ENCODE measurements around the gene SNTG2. TPM values are rescaled to one million over a fixed set of nuclear protein-coding genes. Genes with fewer than 3 reads are reported as not detected.

SNTG2 gene
- total RNA-seq, 1 experiment from 2014 or later: 20.5 TPM

- no peak for TF ChIP-seq STAT6 (CRISPR knock-in tag; conservative IDR thresholded peaks at IDR 0.05; ENCODE audit: low read depth)
Observed at GRCh38 chr2:1079873-1080799, 129.5 kb downstream of the SNTG2 start (continued).

DNA sequence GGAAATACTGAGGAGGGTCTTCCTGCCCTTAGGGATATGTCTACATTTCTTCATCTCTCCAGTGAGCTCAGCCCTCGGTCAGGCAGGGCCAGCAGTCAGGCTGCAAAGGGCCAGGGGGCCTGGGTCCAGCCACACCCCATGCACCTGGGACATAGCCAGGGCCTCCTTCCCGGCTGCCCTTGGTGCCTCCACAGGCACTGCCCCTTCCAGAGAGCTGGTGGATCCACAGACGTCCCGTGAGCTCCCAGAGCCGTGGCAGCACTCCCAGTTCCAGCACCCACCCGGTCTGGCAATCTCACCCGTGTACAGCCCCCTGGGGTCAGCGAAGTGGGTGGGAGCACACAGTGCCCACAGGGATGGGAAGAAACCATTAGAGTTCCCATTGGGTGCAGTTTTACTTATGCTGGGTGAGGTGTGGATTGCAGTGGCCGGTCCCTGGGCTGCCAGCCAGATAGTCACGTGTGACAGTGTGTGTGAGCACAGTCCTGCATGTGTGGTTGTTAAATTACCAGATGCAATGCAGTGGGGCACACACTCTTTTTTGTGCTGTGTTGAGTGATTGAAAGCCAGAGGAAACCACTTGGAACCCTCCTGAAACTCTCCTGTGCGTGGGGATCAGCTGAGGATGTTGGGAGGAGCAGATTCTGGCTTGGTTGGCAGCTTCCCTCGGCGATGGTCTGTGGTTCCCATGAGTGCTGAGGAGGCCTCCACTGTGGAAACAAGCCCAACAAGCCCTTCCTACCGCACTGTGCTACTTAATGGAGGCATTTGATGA is 131.0 kb downstream of the SNTG2 start:
- Mint-ChIP-seq H3K27ac (no peak overlapping the region), H3K4me3 (no peak overlapping the region), H3K36me3 (peaks cover 18% of the 10 kb centered on the region), H3K27me3 (ENCODE audit: low read depth) (no peaks in the 10 kb centered on the region), H3K9me3 (no peaks in the 10 kb centered on the region), H3K4me1 (peaks cover 4% of the 10 kb centered on the region)
- ChIA-PET POLR2A (no interaction called here), CTCF (interaction anchor here (1.9 kb wide), 1 partner anchor 59 kb away, joined by 4 read pairs; no protein-coding TSS in a partner anchor)
- TF ChIP-seq ZNF219 (CRISPR knock-in tag; IDR thresholded peaks at IDR 0.05; ENCODE audit: borderline replicate concordance) (no peak), JAZF1 (CRISPR knock-in tag; IDR thresholded peaks at IDR 0.05) (no peak), MYBL2 (CRISPR knock-in tag; IDR thresholded peaks at IDR 0.05) (no peak), ETV6 (CRISPR knock-in tag; IDR thresholded peaks at IDR 0.05) (no peak), NFYB (CRISPR knock-in tag; conservative IDR thresholded peaks at IDR 0.05; ENCODE audit: low read depth) (no peak)
- DNase-seq (ENCODE audit: low spot score) (no peak), ATAC-seq (no peak)

GRCh38 chr2:1082456-1083205 is 132.0 kb downstream of the SNTG2 start:
- ChIA-PET POLR2A (interaction anchor here (0.5 kb wide), 1 partner anchor 1127 kb away, joined by 3 read pairs; no protein-coding TSS in a partner anchor), CTCF (interaction anchor here (1.5 to 1.9 kb wide), 2 partner anchors 32 to 58 kb away, joined by 4 read pairs; no protein-coding TSS in a partner anchor)
- ATAC-seq: peak; percentile 61
- Mint-ChIP-seq H3K4me1 (peaks cover 4% of the 10 kb centered on the region), H3K36me3 (peaks cover 18% of the 10 kb centered on the region), H3K9me3 (no peaks in the 10 kb centered on the region), H3K4me3 (no peak overlapping the region), H3K27ac (0 out of 2 replicates have a peak overlapping the region, but pooled peaks have one; percentile 41), H3K27me3 (ENCODE audit: low read depth) (no peaks in the 10 kb centered on the region)
- peak; percentile 49 for DNase-seq (ENCODE audit: low spot score)
- TF ChIP-seq ZNF138 (CRISPR knock-in tag; conservative IDR thresholded peaks at IDR 0.05) (no peak), SOX15 (CRISPR knock-in tag; IDR thresholded peaks at IDR 0.05) (no peak), ETV6 (CRISPR knock-in tag; IDR thresholded peaks at IDR 0.05) (no peak), FOXJ3 (CRISPR knock-in tag; IDR thresholded peaks at IDR 0.05; ENCODE audit: borderline replicate concordance) (no peak), CREB1 (CRISPR knock-in tag; IDR thresholded peaks at IDR 0.05) (no peak), ZSCAN18 (CRISPR knock-in tag; IDR thresholded peaks at IDR 0.05) (no peak)
- TF ChIP-seq, protein P1, sequence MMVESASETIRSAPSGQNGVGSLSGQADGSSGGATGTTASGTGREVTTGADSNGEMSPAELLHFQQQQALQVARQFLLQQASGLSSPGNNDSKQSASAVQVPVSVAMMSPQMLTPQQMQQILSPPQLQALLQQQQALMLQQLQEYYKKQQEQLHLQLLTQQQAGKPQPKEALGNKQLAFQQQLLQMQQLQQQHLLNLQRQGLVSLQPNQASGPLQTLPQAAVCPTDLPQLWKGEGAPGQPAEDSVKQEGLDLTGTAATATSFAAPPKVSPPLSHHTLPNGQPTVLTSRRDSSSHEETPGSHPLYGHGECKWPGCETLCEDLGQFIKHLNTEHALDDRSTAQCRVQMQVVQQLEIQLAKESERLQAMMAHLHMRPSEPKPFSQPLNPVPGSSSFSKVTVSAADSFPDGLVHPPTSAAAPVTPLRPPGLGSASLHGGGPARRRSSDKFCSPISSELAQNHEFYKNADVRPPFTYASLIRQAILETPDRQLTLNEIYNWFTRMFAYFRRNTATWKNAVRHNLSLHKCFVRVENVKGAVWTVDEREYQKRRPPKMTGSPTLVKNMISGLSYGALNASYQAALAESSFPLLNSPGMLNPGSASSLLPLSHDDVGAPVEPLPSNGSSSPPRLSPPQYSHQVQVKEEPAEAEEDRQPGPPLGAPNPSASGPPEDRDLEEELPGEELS (CRISPR knock-in tag; IDR thresholded peaks at IDR 0.05): no peak
- TF ChIP-seq, protein P2, sequence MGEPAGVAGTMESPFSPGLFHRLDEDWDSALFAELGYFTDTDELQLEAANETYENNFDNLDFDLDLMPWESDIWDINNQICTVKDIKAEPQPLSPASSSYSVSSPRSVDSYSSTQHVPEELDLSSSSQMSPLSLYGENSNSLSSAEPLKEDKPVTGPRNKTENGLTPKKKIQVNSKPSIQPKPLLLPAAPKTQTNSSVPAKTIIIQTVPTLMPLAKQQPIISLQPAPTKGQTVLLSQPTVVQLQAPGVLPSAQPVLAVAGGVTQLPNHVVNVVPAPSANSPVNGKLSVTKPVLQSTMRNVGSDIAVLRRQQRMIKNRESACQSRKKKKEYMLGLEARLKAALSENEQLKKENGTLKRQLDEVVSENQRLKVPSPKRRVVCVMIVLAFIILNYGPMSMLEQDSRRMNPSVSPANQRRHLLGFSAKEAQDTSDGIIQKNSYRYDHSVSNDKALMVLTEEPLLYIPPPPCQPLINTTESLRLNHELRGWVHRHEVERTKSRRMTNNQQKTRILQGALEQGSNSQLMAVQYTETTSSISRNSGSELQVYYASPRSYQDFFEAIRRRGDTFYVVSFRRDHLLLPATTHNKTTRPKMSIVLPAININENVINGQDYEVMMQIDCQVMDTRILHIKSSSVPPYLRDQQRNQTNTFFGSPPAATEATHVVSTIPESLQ (CRISPR knock-in tag; IDR thresholded peaks at IDR 0.05): no peak
